ENCODE data around the gene WDR53.

The WDR53 gene

GRCh38 chr3:196547067-196547466 lies 21.3 kb downstream of the WDR53 start:
- peaks cover 14% of the 10 kb centered on the region; the same call in 1 of the 2 replicates for H3K9me3 ChIP-seq (ENCODE audit: insufficient read depth, low read depth, low read length)
- H2AFZ ChIP-seq (ENCODE audit: low read length) = no peak overlapping the region
- no peaks in the 10 kb centered on the region for H3K79me2 ChIP-seq (ENCODE audit: insufficient read depth, low read length)
- H3K9ac ChIP-seq (ENCODE audit: low read depth, low read length, poor library complexity, severe bottlenecking) = no peak overlapping the region
- TF ChIP-seq CTCF (conservative IDR thresholded peaks at IDR 0.05; ENCODE audit: low read length) (no peak), EZH2phosphoT487 (IDR thresholded peaks at IDR 0.05; ENCODE audit: borderline replicate concordance) (no peak)
- no peaks in the 10 kb centered on the region for H4K20me1 ChIP-seq (ENCODE audit: insufficient read depth, low read length, poor library complexity, severe bottlenecking)
- no peaks in the 10 kb centered on the region for H3K4me1 ChIP-seq (ENCODE audit: insufficient read depth, low read length, poor library complexity, severe bottlenecking)
- H3K9me2 ChIP-seq (replicated peaks; ENCODE audit: low read depth, low read length) = no peaks in the 10 kb centered on the region
- no peaks in the 10 kb centered on the region for H3K36me3 ChIP-seq (ENCODE audit: insufficient read depth, low read length)
- no peaks in the 10 kb centered on the region for H3K27me3 ChIP-seq (ENCODE audit: insufficient read depth, low read length, poor library complexity, severe bottlenecking)
- H3K4me3 ChIP-seq (ENCODE audit: low read length, poor library complexity, severe bottlenecking) = no peak overlapping the region
- H3F3A ChIP-seq (ENCODE audit: low read depth) = no peaks in the 10 kb centered on the region
- no peak overlapping the region for H3K4me2 ChIP-seq (ENCODE audit: low read depth, low read length, poor library complexity, severe bottlenecking)

- H3K79me2 ChIP-seq (ENCODE audit: insufficient read depth, low read length) = no peaks in the 10 kb centered on the region
- H3K4me3 ChIP-seq (ENCODE audit: low read length, poor library complexity, severe bottlenecking) = no peak overlapping the region
- H4K20me1 ChIP-seq (ENCODE audit: insufficient read depth, low read length, poor library complexity, severe bottlenecking) = no peaks in the 10 kb centered on the region
- H3K27me3 ChIP-seq (ENCODE audit: insufficient read depth, low read length, poor library complexity, severe bottlenecking) = no peaks in the 10 kb centered on the region
- H3K9me2 ChIP-seq (replicated peaks; ENCODE audit: low read depth, low read length) = no peaks in the 10 kb centered on the region
- H3F3A ChIP-seq (ENCODE audit: low read depth) = no peaks in the 10 kb centered on the region
- no peaks in the 10 kb centered on the region for H3K36me3 ChIP-seq (ENCODE audit: insufficient read depth, low read length)
- H3K9me3 ChIP-seq (ENCODE audit: insufficient read depth, low read depth, low read length) = peaks cover 14% of the 10 kb centered on the region; the same call in 1 of the 2 replicates
- H3K4me1 ChIP-seq (ENCODE audit: insufficient read depth, low read length, poor library complexity, severe bottlenecking) = no peaks in the 10 kb centered on the region
- H3K4me2 ChIP-seq (ENCODE audit: low read depth, low read length, poor library complexity, severe bottlenecking) = no peak overlapping the region
- TF ChIP-seq EZH2phosphoT487 (IDR thresholded peaks at IDR 0.05; ENCODE audit: borderline replicate concordance) (no peak), CTCF (conservative IDR thresholded peaks at IDR 0.05; ENCODE audit: low read length) (no peak)
- H3K9ac ChIP-seq (ENCODE audit: low read depth, low read length, poor library complexity, severe bottlenecking) = no peak overlapping the region
- no peak overlapping the region for H2AFZ ChIP-seq (ENCODE audit: low read length)
Measured at GRCh38 chr3:196546537-196546936, 21.8 kb downstream of the WDR53 start.

- H4K20me1 ChIP-seq (ENCODE audit: insufficient read depth, low read length, poor library complexity, severe bottlenecking) = no peaks in the 10 kb centered on the region
- no peaks in the 10 kb centered on the region for H3K4me1 ChIP-seq (ENCODE audit: insufficient read depth, low read length, poor library complexity, severe bottlenecking)
- no peaks in the 10 kb centered on the region for H3F3A ChIP-seq (ENCODE audit: low read depth)
- no peaks in the 10 kb centered on the region for H3K36me3 ChIP-seq (ENCODE audit: insufficient read depth, low read length)
- no peaks in the 10 kb centered on the region for H3K79me2 ChIP-seq (ENCODE audit: insufficient read depth, low read length)
- H3K4me2 ChIP-seq (ENCODE audit: low read depth, low read length, poor library complexity, severe bottlenecking) = no peak overlapping the region
- H3K4me3 ChIP-seq (ENCODE audit: low read length, poor library complexity, severe bottlenecking) = no peak overlapping the region
- no peak for TF ChIP-seq EZH2phosphoT487 (IDR thresholded peaks at IDR 0.05; ENCODE audit: borderline replicate concordance)
- TF ChIP-seq CTCF (conservative IDR thresholded peaks at IDR 0.05; ENCODE audit: low read length) = no peak
- no peaks in the 10 kb centered on the region for H3K9me2 ChIP-seq (replicated peaks; ENCODE audit: low read depth, low read length)
- no peaks in the 10 kb centered on the region for H3K27me3 ChIP-seq (ENCODE audit: insufficient read depth, low read length, poor library complexity, severe bottlenecking)
- H2AFZ ChIP-seq (ENCODE audit: low read length) = no peak overlapping the region
- H3K9ac ChIP-seq (ENCODE audit: low read depth, low read length, poor library complexity, severe bottlenecking) = no peak overlapping the region
- H3K9me3 ChIP-seq (ENCODE audit: insufficient read depth, low read depth, low read length) = peaks cover 4% of the 10 kb centered on the region; the same call in 1 of the 2 replicates
Measured at GRCh38 chr3:196544491-196544992, 23.8 kb downstream of the WDR53 start.
